Endothelial cell of umbilical vein (primary cell): ENCODE measurements around the gene NFATC1. TPM values are rescaled to one million over a fixed set of nuclear protein-coding genes. Genes with fewer than 3 reads are reported as not detected.
A peak's percentile ranks its signal among the peaks of the same experiment; 100 is the strongest.

Experiments used
- BruUV-seq: library from RNA; stranded (reverse); fragments of 400-500 nt; replicated peaks from 2 replicates; lab custom pipeline; 2021; lab: Mats Ljungman, UMichigan
- CTCF ChIA-PET: fragments of 300-600, 350-600 bp; sonication (Branson Sonifier 250); formaldehyde crosslinking; loops from one replicate; lab custom pipeline; 2021; ENCODE audit warnings: antibody characterized with exemption, inconsistent platforms; lab: Charles Lee
- POLR2A ChIA-PET: fragments of 300-600, 350-600 bp; sonication (Branson Sonifier 250); formaldehyde crosslinking; loops from one replicate; lab custom pipeline; 2021; ENCODE audit warnings: antibody characterized with exemption, inconsistent platforms; lab: Charles Lee
- DNase-seq: peaks from one replicate; pipeline ENCODE4 v3.0.0-alpha.2; 2011; ENCODE audit warnings: low read depth, low spot score
- FAIRE-seq: peaks from 2 replicates; lab custom pipeline; 2011; peaks lifted over from hg19 to GRCh38; lab: Jason Lieb, UNC
- H2AFZ ChIP-seq: 2 replicates; pipeline ENCODE4 v1.6.0; 2012; ENCODE audit warnings: low read depth, low read length, control low read depth, inconsistent platforms
- H3K27ac ChIP-seq: 2 replicates; pipeline ENCODE4 v1.5.1; 2011; ENCODE audit warnings: low read depth, mild to moderate bottlenecking, control low read depth, low read length, moderate library complexity; ENCODE audit not compliant: insufficient read depth
- H3K27me3 ChIP-seq, 2 experiments: 2 replicates each; pipeline versions ENCODE4 v1.6.0 to v1.6.1; 2011; ENCODE audit warnings: low read length in 2 of 2, mixed read lengths in 1 of 2; ENCODE audit not compliant: control insufficient read depth in 2 of 2, insufficient read depth in 2 of 2
- H3K36me3 ChIP-seq, 2 experiments: 2 replicates in 1 of 2; 3 replicates in 1 of 2; pipeline ENCODE4 v1.5.1; 2011; ENCODE audit warnings: low read length in 2 of 2, mild to moderate bottlenecking in 1 of 2, moderate library complexity in 1 of 2; ENCODE audit not compliant: control insufficient read depth in 2 of 2, insufficient read depth in 2 of 2; ENCODE audit errors: extremely low read depth in 1 of 2
- H3K4me1 ChIP-seq: 3 replicates; pipeline ENCODE4 v1.5.1; 2011; ENCODE audit warnings: mild to moderate bottlenecking, low read length; ENCODE audit not compliant: control insufficient read depth, insufficient read depth; ENCODE audit errors: extremely low read depth
- H3K4me2 ChIP-seq: 2 replicates; pipeline ENCODE4 v1.6.1; 2011; ENCODE audit warnings: low read length, control low read depth, mixed read lengths; ENCODE audit not compliant: insufficient read depth
- H3K4me3 ChIP-seq, 3 experiments: fragments of 200-600 bp in 1 of 3; sonication (generic), shearing (Covaris generic) in 1 of 3; replicated peaks in 1 of 3; 2 replicates each; pipeline ENCODE4 v1.5.1; 2011 to 2016; ENCODE audit warnings: control low read depth in 3 of 3, low read length in 3 of 3, mild to moderate bottlenecking in 2 of 3, inconsistent platforms in 1 of 3, low read depth in 1 of 3, moderate library complexity in 1 of 3; ENCODE audit not compliant: insufficient read depth in 1 of 3
- H3K79me2 ChIP-seq: 2 replicates; pipeline ENCODE4 v1.6.0; 2012; ENCODE audit warnings: low read length, inconsistent platforms; ENCODE audit not compliant: control insufficient read depth, insufficient read depth
- H3K9ac ChIP-seq: replicated peaks from 2 replicates; pipeline ENCODE3; 2011; ENCODE audit warnings: low read length, control low read depth; ENCODE audit not compliant: insufficient read depth; ENCODE audit errors: extremely low read depth
- H3K9me1 ChIP-seq: replicated peaks from 3 replicates; pipeline ENCODE4 v1.6.0; 2011; ENCODE audit warnings: mild to moderate bottlenecking, low read length; ENCODE audit not compliant: control insufficient read depth, insufficient read depth; ENCODE audit errors: extremely low read depth
- H3K9me3 ChIP-seq: replicated peaks from 2 replicates; pipeline ENCODE4 v1.5.1; 2012; ENCODE audit warnings: low read length, inconsistent platforms; ENCODE audit not compliant: control insufficient read depth, insufficient read depth
- H4K20me1 ChIP-seq: replicated peaks from 2 replicates; pipeline ENCODE3; 2011; ENCODE audit warnings: mild to moderate bottlenecking, low read length; ENCODE audit not compliant: control insufficient read depth, insufficient read depth; ENCODE audit errors: extremely low read depth
- EZH2 ChIP-seq: IDR thresholded peaks from 2 replicates; pipeline ENCODE4 v1.6.1; 2012; ENCODE audit warnings: borderline replicate concordance, low read depth, mild to moderate bottlenecking, moderate library complexity, low read length, inconsistent platforms; ENCODE audit not compliant: severe bottlenecking
- FOS ChIP-seq: IDR thresholded peaks from 2 replicates; pipeline ENCODE4 v1.6.1; 2011; ENCODE audit warnings: mild to moderate bottlenecking, low read length, moderate library complexity, borderline replicate concordance; ENCODE audit not compliant: insufficient read depth
- GATA2 ChIP-seq: IDR thresholded peaks from 2 replicates; pipeline ENCODE4 v1.7.0; 2011; ENCODE audit warnings: low read depth, mild to moderate bottlenecking, moderate library complexity, mixed read lengths, low read length; ENCODE audit not compliant: insufficient read length, insufficient read depth
- JUN ChIP-seq: IDR thresholded peaks from 2 replicates; pipeline ENCODE4 v1.6.1; 2011; ENCODE audit warnings: borderline replicate concordance, low read depth; ENCODE audit not compliant: insufficient read length, insufficient read depth
- POLR2A ChIP-seq: IDR thresholded peaks from 2 replicates; pipeline ENCODE4 v1.6.1; 2012; ENCODE audit warnings: low read depth, mild to moderate bottlenecking, control low read depth, low read length
- POLR2AphosphoS5 ChIP-seq: IDR thresholded peaks from 2 replicates; pipeline ENCODE4 v1.6.1; 2012; ENCODE audit warnings: low read depth, mild to moderate bottlenecking, control low read depth, low read length, moderate library complexity; ENCODE audit not compliant: insufficient read depth
- dilution Hi-C: fragments of 300-500 bp; cut with MboI; formaldehyde crosslinking; loops from one replicate; pipeline ENCODE4 v1.15.0; 2019; ENCODE audit warnings: low sequenced_read_pairs; ENCODE audit not compliant: extremely low pct_ligation_motif_present
- intact Hi-C: fragments of 100-400 bp; cut with micrococcal nuclease; formaldehyde crosslinking; loops from one replicate; pipeline ENCODE4 v1.10.0; 2022
- polyA plus RNA-seq, 4 experiments: library from polyadenylated mRNA; depleted of rRNA in 3 of 4; stranded (reverse) in 3 of 4; unstranded in 1 of 4; fragments of >200 nt; gene quantifications; 2 replicates each; pipeline versions ENCODE4 v1.2.1 to v1.2.3, GENCODE V29; 2011 to 2012; ENCODE audit warnings: missing spikeins in 1 of 4
- total RNA-seq: library from RNA; stranded (reverse); gene quantifications from 2 replicates; pipeline ENCODE4 v1.2.3, GENCODE V29; 2021
- TF ChIP-seq, protein P1 (sequence below), 2 donors: IDR thresholded peaks; 1 replicate in 1 of 2; 2 replicates in 1 of 2; pipeline ENCODE4 v1.5.1; 2011; ENCODE audit warnings: low read length in 2 of 2, mild to moderate bottlenecking in 2 of 2, moderate library complexity in 2 of 2, control low read depth in 1 of 2, inconsistent platforms in 1 of 2, low read depth in 1 of 2; ENCODE audit not compliant: insufficient read depth in 1 of 2; ENCODE audit errors: extremely low read depth in 1 of 2
- TF ChIP-seq, protein P2 (sequence below): IDR thresholded peaks from 2 replicates; pipeline ENCODE4 v1.6.1; 2011; ENCODE audit not compliant: insufficient read depth, insufficient read length

Gene NFATC1
- total and polyA plus RNA-seq, 2 donors (not counting 3 experiments of a cell fraction or from before 2014, with no cell fraction given), result 11.1 to 30.0 TPM

DNA sequence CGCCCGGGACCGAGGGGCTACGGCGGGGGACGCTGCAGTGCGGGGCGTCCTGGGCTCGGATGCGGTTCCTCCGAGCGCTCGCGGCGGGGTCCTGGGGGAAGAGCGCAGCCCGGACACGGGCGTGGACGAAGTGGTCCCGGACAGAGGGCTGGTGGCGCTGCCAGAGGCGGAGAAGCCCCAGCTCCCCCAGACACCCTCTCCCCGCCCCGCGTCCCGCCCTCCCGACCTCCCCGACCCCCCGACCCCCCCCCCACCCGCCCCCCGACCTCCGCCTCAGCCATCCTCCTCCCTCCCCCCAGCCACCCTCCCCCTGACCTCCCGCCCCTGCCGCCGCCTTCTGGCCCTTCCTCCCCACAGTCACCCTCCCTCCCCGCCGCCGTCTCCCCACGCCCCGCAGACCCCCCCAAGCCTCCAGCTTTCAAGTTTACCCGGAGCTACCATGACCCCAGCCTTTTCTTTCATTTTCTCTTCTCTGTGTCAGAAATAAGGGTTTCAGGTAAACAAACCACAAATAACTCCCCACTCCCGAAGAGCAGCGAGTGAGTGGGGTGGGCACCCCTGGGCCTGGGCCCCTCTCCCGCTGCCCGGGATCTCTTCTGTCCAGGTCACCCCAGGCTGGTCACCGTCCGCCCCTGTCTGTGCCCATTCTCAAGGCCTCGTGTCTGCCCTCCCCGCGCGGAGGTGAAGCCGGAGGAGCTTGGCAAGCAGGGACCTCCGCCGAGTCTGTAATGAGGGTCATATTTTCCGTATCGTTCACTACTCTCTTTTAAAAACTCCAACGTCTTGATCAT, 5.1 kb downstream of the NFATC1 start:
- Histone ChIP-seq H3K9ac (peak overlapping the region; percentile 65), H3K9me1 (no peaks in the 10 kb centered on the region), H3K36me3 (no peaks in the 10 kb centered on the region), H3K9me3 (no peaks in the 10 kb centered on the region), H3K27me3 (no peaks in the 10 kb centered on the region), H2AFZ (no peak overlapping the region), H3K79me2 (peaks cover 27% of the 10 kb centered on the region), H3K4me3 (peak overlapping the region; percentile 24 to 51 (median 44)), H3K27ac (peak overlapping the region; percentile 36), H3K4me1 (peaks cover 56% of the 10 kb centered on the region), H3K4me2 (peak overlapping the region; percentile 23), H4K20me1 (no peaks in the 10 kb centered on the region)
- TF ChIP-seq FOS (no peak), POLR2AphosphoS5 (no peak), GATA2 (no peak), JUN (no peak), POLR2A (no peak), EZH2 (no peak)
- TF ChIP-seq, protein P1, sequence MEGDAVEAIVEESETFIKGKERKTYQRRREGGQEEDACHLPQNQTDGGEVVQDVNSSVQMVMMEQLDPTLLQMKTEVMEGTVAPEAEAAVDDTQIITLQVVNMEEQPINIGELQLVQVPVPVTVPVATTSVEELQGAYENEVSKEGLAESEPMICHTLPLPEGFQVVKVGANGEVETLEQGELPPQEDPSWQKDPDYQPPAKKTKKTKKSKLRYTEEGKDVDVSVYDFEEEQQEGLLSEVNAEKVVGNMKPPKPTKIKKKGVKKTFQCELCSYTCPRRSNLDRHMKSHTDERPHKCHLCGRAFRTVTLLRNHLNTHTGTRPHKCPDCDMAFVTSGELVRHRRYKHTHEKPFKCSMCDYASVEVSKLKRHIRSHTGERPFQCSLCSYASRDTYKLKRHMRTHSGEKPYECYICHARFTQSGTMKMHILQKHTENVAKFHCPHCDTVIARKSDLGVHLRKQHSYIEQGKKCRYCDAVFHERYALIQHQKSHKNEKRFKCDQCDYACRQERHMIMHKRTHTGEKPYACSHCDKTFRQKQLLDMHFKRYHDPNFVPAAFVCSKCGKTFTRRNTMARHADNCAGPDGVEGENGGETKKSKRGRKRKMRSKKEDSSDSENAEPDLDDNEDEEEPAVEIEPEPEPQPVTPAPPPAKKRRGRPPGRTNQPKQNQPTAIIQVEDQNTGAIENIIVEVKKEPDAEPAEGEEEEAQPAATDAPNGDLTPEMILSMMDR (IDR thresholded peaks at IDR 0.05; ENCODE audit: extremely low read depth in 1 of 2, insufficient read depth in 1 of 2, low read depth in 1 of 2, low read length in 2 of 2), result no peak
- TF ChIP-seq, protein P2, sequence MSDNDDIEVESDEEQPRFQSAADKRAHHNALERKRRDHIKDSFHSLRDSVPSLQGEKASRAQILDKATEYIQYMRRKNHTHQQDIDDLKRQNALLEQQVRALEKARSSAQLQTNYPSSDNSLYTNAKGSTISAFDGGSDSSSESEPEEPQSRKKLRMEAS, result no peak
- no peak for FAIRE-seq
- intact Hi-C loops (no loop called here), dilution Hi-C loops (no loop called here)
- DNase-seq, result peak; percentile 33
- ChIA-PET POLR2A (no interaction called here), CTCF (interaction anchor here (0.6 kb wide), 1 partner anchor 13 kb away, joined by 3 read pairs; no protein-coding TSS in a partner anchor)
- BruUV-seq, result no TSS peak
